ENCODE results near the gene MYMX. TPM values are rescaled to one million over a fixed set of nuclear protein-coding genes. Genes with fewer than 3 reads are reported as not detected.
A peak's percentile ranks its signal among the peaks of the same experiment; 100 is the strongest.

MYMX gene
- total RNA-seq, 1 experiment from 2014 or later, result 1.8 TPM

- POLR2A ChIA-PET, result interaction anchor here (0.6 to 1.0 kb wide), 3 partner anchors 13 to 31 kb away, joined by 3 read pairs; no protein-coding TSS in a partner anchor
These were observed 7.6 kb downstream of the MYMX start for GRCh38 chr6:44224029-44224964.

DNA sequence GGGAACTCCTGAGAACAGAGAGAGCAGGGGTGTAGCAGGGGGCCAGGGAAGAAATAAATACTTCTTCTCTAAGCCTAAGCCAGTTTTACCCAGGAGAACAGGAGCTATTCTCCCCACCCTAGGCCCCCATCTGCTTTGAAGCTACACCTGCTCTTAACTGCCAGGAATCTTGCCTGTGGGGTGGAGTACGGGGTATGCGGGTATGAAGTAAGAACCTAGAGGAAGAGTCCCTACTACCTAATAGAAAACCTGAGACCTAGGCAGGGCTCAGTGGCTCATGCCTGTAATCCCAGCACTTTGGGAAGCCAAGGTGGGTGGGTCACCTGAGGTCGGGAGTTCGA is 8.2 kb downstream of the MYMX start:
- peak overlapping the region; percentile 91 for H3K27ac ChIP-seq (ENCODE audit: low read length)

More at GRCh38 chr6:44224029-44224964, 7.6 kb downstream of the MYMX start:
- ATAC-seq (no peak), DNase-seq (ENCODE audit: low read depth, low spot score) (no peak)
- Histone ChIP-seq H3K27ac (ENCODE audit: low read length) (peak overlapping the region; percentile 91), H3K9me3 (ENCODE audit: control insufficient read depth, insufficient read depth, low read depth, low read length) (no peaks in the 10 kb centered on the region), H3K4me1 (ENCODE audit: control insufficient read depth, insufficient read depth, low read length) (peaks cover 61% of the 10 kb centered on the region), H3K4me3 (ENCODE audit: low read depth in 2 of 2, low read length in 2 of 2) (peak overlapping the region; percentile 55 to 83), H3K36me3 (ENCODE audit: control insufficient read depth, insufficient read depth, low read length) (no peaks in the 10 kb centered on the region), H3K27me3 (ENCODE audit: control insufficient read depth, insufficient read depth, low read length) (no peaks in the 10 kb centered on the region)
- peak; percentile 68; the same call in 1 of the 2 replicates for TF ChIP-seq SIN3A (IDR thresholded peaks at IDR 0.05; ENCODE audit: borderline replicate concordance, insufficient read depth, low read depth, low read length)
- TF ChIP-seq, protein P1, sequence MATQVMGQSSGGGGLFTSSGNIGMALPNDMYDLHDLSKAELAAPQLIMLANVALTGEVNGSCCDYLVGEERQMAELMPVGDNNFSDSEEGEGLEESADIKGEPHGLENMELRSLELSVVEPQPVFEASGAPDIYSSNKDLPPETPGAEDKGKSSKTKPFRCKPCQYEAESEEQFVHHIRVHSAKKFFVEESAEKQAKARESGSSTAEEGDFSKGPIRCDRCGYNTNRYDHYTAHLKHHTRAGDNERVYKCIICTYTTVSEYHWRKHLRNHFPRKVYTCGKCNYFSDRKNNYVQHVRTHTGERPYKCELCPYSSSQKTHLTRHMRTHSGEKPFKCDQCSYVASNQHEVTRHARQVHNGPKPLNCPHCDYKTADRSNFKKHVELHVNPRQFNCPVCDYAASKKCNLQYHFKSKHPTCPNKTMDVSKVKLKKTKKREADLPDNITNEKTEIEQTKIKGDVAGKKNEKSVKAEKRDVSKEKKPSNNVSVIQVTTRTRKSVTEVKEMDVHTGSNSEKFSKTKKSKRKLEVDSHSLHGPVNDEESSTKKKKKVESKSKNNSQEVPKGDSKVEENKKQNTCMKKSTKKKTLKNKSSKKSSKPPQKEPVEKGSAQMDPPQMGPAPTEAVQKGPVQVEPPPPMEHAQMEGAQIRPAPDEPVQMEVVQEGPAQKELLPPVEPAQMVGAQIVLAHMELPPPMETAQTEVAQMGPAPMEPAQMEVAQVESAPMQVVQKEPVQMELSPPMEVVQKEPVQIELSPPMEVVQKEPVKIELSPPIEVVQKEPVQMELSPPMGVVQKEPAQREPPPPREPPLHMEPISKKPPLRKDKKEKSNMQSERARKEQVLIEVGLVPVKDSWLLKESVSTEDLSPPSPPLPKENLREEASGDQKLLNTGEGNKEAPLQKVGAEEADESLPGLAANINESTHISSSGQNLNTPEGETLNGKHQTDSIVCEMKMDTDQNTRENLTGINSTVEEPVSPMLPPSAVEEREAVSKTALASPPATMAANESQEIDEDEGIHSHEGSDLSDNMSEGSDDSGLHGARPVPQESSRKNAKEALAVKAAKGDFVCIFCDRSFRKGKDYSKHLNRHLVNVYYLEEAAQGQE (IDR thresholded peaks at IDR 0.05; ENCODE audit: insufficient read depth in 1 of 2, low read depth in 2 of 2, low read length in 1 of 2), result no peak
- CTCF ChIA-PET, result interaction anchor here (0.6 to 1.4 kb wide), 5 partner anchors 10 to 35 kb away, joined by 3 to 7 read pairs (median 4); no protein-coding TSS in a partner anchor
- intact Hi-C loops (cut with micrococcal nuclease; ENCODE audit: unreplicated experiment) (loop anchor here (1.0 to 5.0 kb wide), 2 partner anchors 10 to 47 kb away; no protein-coding TSS in a partner anchor), in situ Hi-C loops (cut with HindIII; ENCODE audit: low pct_unique_long_range_greater_than_20kb, low sequenced_read_pairs) (no loop called here)
- BruUV-seq (replicated peaks), result no TSS peak

More for the DNA sequence above, 8.2 kb downstream of the MYMX start:
- H3K4me3 ChIP-seq (ENCODE audit: low read depth in 2 of 2, low read length in 2 of 2), result peak overlapping the region; percentile 55 to 83
- H3K4me1 ChIP-seq (ENCODE audit: control insufficient read depth, insufficient read depth, low read length), result peaks cover 61% of the 10 kb centered on the region
- no TSS peak for BruUV-seq (replicated peaks)
- TF ChIP-seq, protein P1 (IDR thresholded peaks at IDR 0.05; ENCODE audit: insufficient read depth in 1 of 2, low read depth in 2 of 2, low read length in 1 of 2), result no peak
- TF ChIP-seq, protein P2, sequence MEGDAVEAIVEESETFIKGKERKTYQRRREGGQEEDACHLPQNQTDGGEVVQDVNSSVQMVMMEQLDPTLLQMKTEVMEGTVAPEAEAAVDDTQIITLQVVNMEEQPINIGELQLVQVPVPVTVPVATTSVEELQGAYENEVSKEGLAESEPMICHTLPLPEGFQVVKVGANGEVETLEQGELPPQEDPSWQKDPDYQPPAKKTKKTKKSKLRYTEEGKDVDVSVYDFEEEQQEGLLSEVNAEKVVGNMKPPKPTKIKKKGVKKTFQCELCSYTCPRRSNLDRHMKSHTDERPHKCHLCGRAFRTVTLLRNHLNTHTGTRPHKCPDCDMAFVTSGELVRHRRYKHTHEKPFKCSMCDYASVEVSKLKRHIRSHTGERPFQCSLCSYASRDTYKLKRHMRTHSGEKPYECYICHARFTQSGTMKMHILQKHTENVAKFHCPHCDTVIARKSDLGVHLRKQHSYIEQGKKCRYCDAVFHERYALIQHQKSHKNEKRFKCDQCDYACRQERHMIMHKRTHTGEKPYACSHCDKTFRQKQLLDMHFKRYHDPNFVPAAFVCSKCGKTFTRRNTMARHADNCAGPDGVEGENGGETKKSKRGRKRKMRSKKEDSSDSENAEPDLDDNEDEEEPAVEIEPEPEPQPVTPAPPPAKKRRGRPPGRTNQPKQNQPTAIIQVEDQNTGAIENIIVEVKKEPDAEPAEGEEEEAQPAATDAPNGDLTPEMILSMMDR (IDR thresholded peaks at IDR 0.05), result no peak
- TF ChIP-seq TCF7L2 (IDR thresholded peaks at IDR 0.05; ENCODE audit: low read depth, low read length) (no peak), SIN3A (IDR thresholded peaks at IDR 0.05; ENCODE audit: borderline replicate concordance, insufficient read depth, low read depth, low read length) (no peak), POLR2AphosphoS5 (IDR thresholded peaks at IDR 0.05; ENCODE audit: low read depth, low read length) (no peak)
- no peaks in the 10 kb centered on the region for H3K27me3 ChIP-seq (ENCODE audit: control insufficient read depth, insufficient read depth, low read length)
- H3K9me3 ChIP-seq (ENCODE audit: control insufficient read depth, insufficient read depth, low read depth, low read length), result no peaks in the 10 kb centered on the region
- intact Hi-C loops (cut with micrococcal nuclease; ENCODE audit: unreplicated experiment) (loop anchor here (1.0 to 5.0 kb wide), 2 partner anchors 9 to 48 kb away; no protein-coding TSS in a partner anchor), in situ Hi-C loops (cut with HindIII; ENCODE audit: low pct_unique_long_range_greater_than_20kb, low sequenced_read_pairs) (no loop called here)
- POLR2A ChIA-PET, result interaction anchor here (0.7 kb wide), 1 partner anchor 18 kb away, joined by 3 read pairs; no protein-coding TSS in a partner anchor
- DNase-seq (ENCODE audit: low read depth, low spot score), result no peak
- no peak for ATAC-seq
- CTCF ChIA-PET, result interaction anchor here (0.6 to 1.4 kb wide), 4 partner anchors 9 to 35 kb away, joined by 3 to 5 read pairs (median 4); no protein-coding TSS in a partner anchor
- no peaks in the 10 kb centered on the region for H3K36me3 ChIP-seq (ENCODE audit: control insufficient read depth, insufficient read depth, low read length)
